Fibroblast of the aortic adventitia (primary cell): ENCODE data around the gene USF3. TPM values are rescaled to one million over a fixed set of nuclear protein-coding genes. Genes with fewer than 3 reads are reported as not detected.

Experiments used
- DNase-seq: peaks from one replicate; pipeline ENCODE4 v3.0.0-alpha.2; 2010; ENCODE audit warnings: low read depth
- H3K4me3 ChIP-seq: 2 replicates; pipeline ENCODE4 v1.5.1; 2011; ENCODE audit warnings: low read depth, mild to moderate bottlenecking, control low read depth, low read length, moderate library complexity
- CTCF ChIP-seq: IDR thresholded peaks from 2 replicates; pipeline ENCODE4 v1.5.1; 2011; ENCODE audit warnings: mild to moderate bottlenecking, low read length, control low read depth, inconsistent platforms; ENCODE audit not compliant: insufficient read depth
- total RNA-seq: library from RNA; depleted of rRNA; stranded (reverse); fragments of >200 nt; gene quantifications from 2 replicates; pipeline ENCODE4 v1.2.3, GENCODE V29; 2012; ENCODE audit warnings: low replicate concordance

The USF3 gene
- total RNA-seq = 4.5 and 12.9 TPM in 2 replicates

GRCh38 chr3:113695786-113696645 is at the start of gene USF3:
USF3 (minus strand) TSS chr3:113696642; CDS start chr3:113674878, 21,764 bp downstream.
- DNase-seq = peak; percentile 33

GRCh38 chr3:113745756-113746547 is 49.5 kb upstream of the USF3 start, which contains the start of gene NAA50:
NAA50 (minus strand) TSS chr3:113746249; CDS start chr3:113745949, 300 bp downstream.
- TF ChIP-seq CTCF = peak; percentile 67
- peak; percentile 95 for DNase-seq
- peak within 1 kb of the TSS; percentile 99 for H3K4me3 ChIP-seq

More at GRCh38 chr3:113695786-113696645, at the start of gene USF3:
- peak within 1 kb of the TSS; percentile 88 for H3K4me3 ChIP-seq
- no peak for TF ChIP-seq CTCF

GRCh38 chr3:113744941-113745755 is 48.7 kb upstream of the USF3 start:
- peak; percentile 93 for DNase-seq
- peak overlapping the region; percentile 99 for H3K4me3 ChIP-seq
- TF ChIP-seq CTCF = peak; percentile 70

- H3K4me3 ChIP-seq = peak overlapping the region; percentile 99
- DNase-seq = no peak
- no peak for TF ChIP-seq CTCF
These were observed 46.7 kb upstream of the USF3 start for GRCh38 chr3:113743006-113743630.

- DNase-seq = no peak
- no peak for TF ChIP-seq CTCF
- no peak overlapping the region for H3K4me3 ChIP-seq
These were observed 45.2 kb upstream of the USF3 start for GRCh38 chr3:113741620-113742019.

- TF ChIP-seq CTCF = no peak
- H3K4me3 ChIP-seq = no peak overlapping the region
- DNase-seq = no peak
These were observed 44.6 kb upstream of the USF3 start for GRCh38 chr3:113741086-113741485.
